Gastroesophageal sphincter (tissue), 2 donors: ENCODE measurements around the gene TBC1D8.

ENCODE experiments used
- EP300 ChIP-seq: sonication (generic); formaldehyde crosslinking; IDR thresholded peaks from one replicate; pipeline ENCODE4 v1.6.1; 2017; ENCODE audit warnings: antibody characterized with exemption, mild to moderate bottlenecking
- POLR2A ChIP-seq, 2 donors: fragments of 450-650 bp; IDR thresholded peaks; one replicate each; pipeline ENCODE4 v1.6.1; 2017; ENCODE audit warnings: antibody characterized with exemption in 2 of 2, mild to moderate bottlenecking in 2 of 2, moderate library complexity in 1 of 2
- POLR2AphosphoS5 ChIP-seq: sonication (generic); formaldehyde crosslinking; IDR thresholded peaks from one replicate; pipeline ENCODE4 v1.6.1; 2017; ENCODE audit warnings: antibody characterized with exemption

- no peak for TF ChIP-seq POLR2A (IDR thresholded peaks at IDR 0.05)
- no peak for TF ChIP-seq EP300
- no peak for TF ChIP-seq POLR2AphosphoS5
Observed at GRCh38 chr2:100980046-100980445, 171.1 kb downstream of the TBC1D8 start.
